Measurements from ENCODE around the gene ZYG11B.
"Not testable (repeated sequence)": the region's sequence is repeated elsewhere in the genome, so short reads cannot be mapped to it uniquely, and the experiment has no call there.

The ZYG11B gene

DNA sequence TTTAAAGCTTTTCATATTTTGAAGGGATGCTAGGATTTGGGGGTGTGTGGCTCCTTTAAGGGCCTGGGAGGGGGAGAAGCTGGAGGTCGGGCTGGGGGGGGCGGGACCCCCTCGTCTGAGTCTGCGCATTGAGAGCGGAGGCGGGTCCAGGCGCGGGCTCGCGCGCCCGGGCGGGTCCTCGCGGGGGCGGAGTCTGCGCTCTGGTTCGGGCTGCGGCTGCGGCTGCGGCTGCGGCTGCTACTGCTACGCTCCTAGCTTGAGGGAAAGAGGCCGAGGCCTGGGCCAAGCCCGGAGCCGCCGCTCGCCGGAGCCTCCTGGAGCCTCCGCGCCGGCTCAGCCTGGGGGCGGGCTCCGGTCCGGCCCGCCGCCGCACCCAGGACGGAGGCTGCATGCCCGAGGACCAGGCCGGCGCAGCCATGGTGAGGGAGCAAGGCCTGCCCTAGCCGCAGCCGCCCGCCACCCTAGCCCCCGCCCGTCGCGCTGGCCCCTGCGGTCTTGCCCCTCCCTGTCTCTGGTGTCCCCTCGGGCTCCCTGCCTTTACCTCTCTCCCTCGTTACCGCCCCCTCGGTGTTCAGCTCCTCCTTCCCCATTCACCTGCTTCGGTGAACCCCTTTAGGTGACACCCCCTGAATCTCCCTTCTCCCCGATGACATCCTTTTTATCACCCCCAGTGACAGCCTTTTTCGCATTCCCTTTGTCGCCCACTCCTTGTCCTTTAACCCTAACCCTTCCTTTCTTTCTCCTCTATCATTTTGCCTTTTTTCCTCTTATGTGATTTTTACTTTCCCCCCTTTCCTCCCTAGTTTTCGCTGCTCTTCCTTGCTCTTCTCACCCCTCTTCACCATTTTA lies at the start of gene ZYG11B:
Gene ZYG11B, plus strand, starts transcription at position 189 of the 849 bp plus-strand sequence. Its CDS starts 201 bp downstream, at position 390.
- peak; percentile 97 for DNase-seq

DNA sequence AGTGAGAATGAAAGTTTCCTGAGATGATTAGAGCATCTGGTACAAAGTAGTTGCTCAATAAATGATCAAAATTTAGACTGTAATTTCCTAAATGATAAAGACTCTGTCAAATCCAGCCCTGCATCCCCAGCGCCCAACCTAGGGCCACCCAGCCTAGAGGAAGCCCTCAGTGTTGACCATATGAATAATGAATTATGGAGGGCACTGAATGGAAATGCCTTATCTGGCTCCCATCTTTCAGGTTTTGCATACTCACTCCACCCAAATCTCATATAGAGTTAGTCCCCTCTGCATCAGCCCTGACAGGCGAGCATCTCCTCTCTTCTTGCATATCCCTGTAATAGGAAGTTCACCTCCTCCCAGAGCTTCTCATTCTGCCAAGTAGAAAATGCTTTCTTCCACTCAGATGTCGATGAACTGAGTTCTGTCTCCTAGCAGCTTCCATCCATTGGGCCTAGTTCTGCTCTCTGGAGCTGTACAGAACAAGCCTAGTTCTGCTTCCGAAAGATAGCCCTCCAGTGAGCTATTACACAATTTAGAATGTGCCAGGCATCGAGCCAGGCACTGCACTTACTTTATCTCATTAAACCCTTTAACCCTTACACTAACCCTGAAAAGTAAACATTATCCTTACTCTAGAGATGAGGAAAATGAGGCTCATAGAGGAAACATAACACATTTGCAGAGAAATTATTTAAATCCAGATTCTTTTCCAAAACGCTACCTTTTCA lies 49.0 kb upstream of the ZYG11B start:
- no peak for DNase-seq

- no peak for DNase-seq
Measured at GRCh38 chr1:52679048-52679447, 47.2 kb upstream of the ZYG11B start.

DNA sequence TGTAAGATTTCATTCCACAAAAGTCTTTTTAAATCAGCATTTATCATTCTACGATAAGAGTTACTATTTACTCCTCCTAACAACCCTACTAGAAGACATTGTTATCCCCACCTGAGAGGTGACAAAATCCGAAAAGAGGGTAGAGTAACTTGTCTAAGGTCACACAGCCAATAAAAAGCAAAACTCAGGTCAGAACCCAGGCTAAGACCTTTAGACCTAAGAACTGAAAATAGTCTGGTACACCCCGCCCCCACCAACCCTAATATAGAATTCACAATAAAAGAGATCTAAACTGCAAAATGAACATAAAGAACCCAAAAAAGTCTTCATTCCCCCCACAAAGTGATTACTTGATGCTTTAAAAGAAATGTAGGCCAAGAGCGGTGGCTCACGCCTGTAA lies 46.8 kb upstream of the ZYG11B start:
- no peak for DNase-seq

- no peak for DNase-seq
Measured at GRCh38 chr1:52680353-52680752, 45.9 kb upstream of the ZYG11B start.

- DNase-seq = no peak
Measured at GRCh38 chr1:52681136-52681535, 45.1 kb upstream of the ZYG11B start.

- DNase-seq = no peak
Measured at GRCh38 chr1:52683367-52683940, 42.8 kb upstream of the ZYG11B start.

- DNase-seq = no peak
Measured at GRCh38 chr1:52684545-52684944, 41.7 kb upstream of the ZYG11B start.

- peak; percentile 73 for DNase-seq
Measured at GRCh38 chr1:52686261-52686751, 39.9 kb upstream of the ZYG11B start.

DNA sequence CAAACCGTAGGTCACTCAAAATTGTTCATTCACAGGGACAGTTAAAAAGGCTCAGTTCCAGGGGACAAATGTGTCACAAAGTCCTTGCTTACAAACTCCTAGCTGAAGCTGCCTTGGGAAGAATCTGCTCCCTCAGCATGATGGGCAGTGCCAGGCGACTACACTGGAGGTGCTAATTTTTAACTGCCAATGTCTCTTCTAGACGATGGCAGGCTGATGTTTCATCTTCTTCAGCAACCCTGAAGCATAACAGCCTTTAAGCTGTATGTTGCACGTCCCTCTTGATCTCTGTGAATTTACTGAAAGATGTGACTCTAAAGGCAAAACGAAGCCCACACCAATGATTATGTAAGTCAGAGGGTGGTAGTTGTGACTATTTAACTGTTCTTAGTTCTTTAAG lies 39.4 kb upstream of the ZYG11B start:
- DNase-seq = no peak

GRCh38 chr1:52691821-52692220 lies 34.4 kb upstream of the ZYG11B start:
- DNase-seq = no peak

DNA sequence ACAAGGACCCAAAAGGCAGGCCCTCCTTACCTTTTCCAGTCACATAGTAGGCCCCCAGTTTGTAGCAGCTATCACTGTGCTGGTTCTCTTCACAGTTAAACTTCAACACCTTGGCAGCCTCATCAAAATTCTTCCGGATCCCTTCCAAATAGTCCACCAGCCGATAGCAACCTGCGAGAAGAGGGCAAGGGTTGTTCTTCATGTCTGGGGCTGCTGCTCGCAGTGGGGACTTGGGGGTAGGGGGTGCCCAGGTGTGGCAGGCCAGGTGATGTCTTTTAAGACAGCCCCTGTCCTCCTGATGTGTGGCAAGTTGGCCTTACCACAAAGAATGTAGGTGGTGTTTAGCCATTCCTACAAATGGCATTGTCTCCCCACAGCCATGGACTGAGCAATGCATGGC lies 33.6 kb upstream of the ZYG11B start:
- DNase-seq = no peak

DNA sequence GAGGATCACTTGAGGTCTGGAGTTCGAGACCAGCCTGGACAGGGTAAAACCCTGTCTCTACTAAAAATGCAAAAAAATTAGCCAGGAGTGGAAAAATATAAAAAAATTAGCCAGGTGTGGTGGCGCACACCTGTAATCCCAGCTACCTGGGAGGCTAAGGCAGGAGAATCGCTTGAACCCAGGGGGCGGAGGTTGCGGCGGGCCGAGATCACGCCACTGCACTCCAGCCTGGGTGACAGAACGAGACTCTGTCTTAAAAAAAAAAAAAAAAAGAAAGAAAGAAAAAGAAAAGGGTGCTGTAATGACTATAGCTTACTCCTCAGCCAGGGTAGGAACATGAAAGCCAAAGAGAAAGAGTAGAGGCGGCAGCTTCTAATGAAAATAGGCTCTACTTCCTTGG lies 32.9 kb upstream of the ZYG11B start:
- not testable (repeated sequence) for DNase-seq

GRCh38 chr1:52693843-52694242 lies 32.4 kb upstream of the ZYG11B start:
- DNase-seq = no peak

GRCh38 chr1:52695627-52696026 lies 30.6 kb upstream of the ZYG11B start:
- DNase-seq = no peak

- DNase-seq = peak; percentile 92
Measured at GRCh38 chr1:52697795-52698674, 28.2 kb upstream of the ZYG11B start, which contains the start of gene COA7. TSS of gene COA7 (minus strand) at chr1:52698347. CDS start at chr1:52698326, 21 bp downstream.

GRCh38 chr1:52702886-52703787 lies 23.1 kb upstream of the ZYG11B start:
- peak; percentile 86 for DNase-seq

- no peak for DNase-seq
Measured at GRCh38 chr1:52706136-52706670, 20.1 kb upstream of the ZYG11B start.

- no peak for DNase-seq
Measured at GRCh38 chr1:52706941-52707926, 19.0 kb upstream of the ZYG11B start.

Data from right forelimb (tissue), 1 donor.